Measurements from ENCODE around the gene C1QL4.

GRCh38 chr12:49330032-49330619 is 6.9 kb downstream of the C1QL4 start:
- no peak for TF ChIP-seq CTCF (IDR thresholded peaks at IDR 0.05)
- TF ChIP-seq POLR2A (IDR thresholded peaks at IDR 0.05): no peak
